GM18505 (cell line): Measurements from ENCODE around the gene CLIC3.
"Not testable (repeated sequence)": the region's sequence is repeated elsewhere in the genome, so short reads cannot be mapped to it uniquely, and the experiment has no call there.

Experiments used
- ATAC-seq: cut with Tn5 transposase; IDR thresholded peaks from one replicate; pipeline ENCODE4 v1.9.1; 2021; ENCODE audit not compliant: unreplicated experiment
- POLR2A ChIP-seq: IDR thresholded peaks from 4 replicates; pipeline ENCODE4 v1.6.1; 2011; ENCODE audit warnings: borderline replicate concordance; ENCODE audit not compliant: insufficient read depth, insufficient read length; ENCODE audit errors: extremely low read depth

CLIC3 gene

GRCh38 chr9:137035937-137036336 is 39.6 kb upstream of the CLIC3 start:
- no peak for TF ChIP-seq POLR2A
- no peak for ATAC-seq

GRCh38 chr9:137035507-137035834 is 39.1 kb upstream of the CLIC3 start:
- no peak for TF ChIP-seq POLR2A
- ATAC-seq: no peak

GRCh38 chr9:137034709-137035506 is 38.5 kb upstream of the CLIC3 start:
- ATAC-seq: peak; percentile 53

GRCh38 chr9:137034039-137034708 is 37.8 kb upstream of the CLIC3 start:
- no peak for ATAC-seq

More at GRCh38 chr9:137034709-137035506, 38.5 kb upstream of the CLIC3 start:
- no peak for TF ChIP-seq POLR2A

GRCh38 chr9:137033481-137033880 is 37.1 kb upstream of the CLIC3 start:
- ATAC-seq: not testable (repeated sequence)

More at GRCh38 chr9:137034039-137034708, 37.8 kb upstream of the CLIC3 start:
- TF ChIP-seq POLR2A: no peak

- no peak for ATAC-seq
- no peak for TF ChIP-seq POLR2A
These were observed 36.5 kb upstream of the CLIC3 start for GRCh38 chr9:137032858-137033257.

GRCh38 chr9:137031904-137032640 is 35.7 kb upstream of the CLIC3 start, which contains the start of gene FUT7:
TSS of gene FUT7 (minus strand) at chr9:137032088. CDS start at chr9:137031991, 97 bp downstream.
- no peak for TF ChIP-seq POLR2A
- no peak for ATAC-seq

- no peak for TF ChIP-seq POLR2A
- no peak for ATAC-seq
These were observed 34.5 kb upstream of the CLIC3 start for GRCh38 chr9:137030538-137031527.

- TF ChIP-seq POLR2A: no peak
- ATAC-seq: no peak
These were observed 33.6 kb upstream of the CLIC3 start for GRCh38 chr9:137030006-137030405.

GRCh38 chr9:137029058-137029936 is 32.9 kb upstream of the CLIC3 start:
- TF ChIP-seq POLR2A: no peak
- ATAC-seq: no peak

GRCh38 chr9:137028263-137029057 is 32.1 kb upstream of the CLIC3 start:
- no peak for TF ChIP-seq POLR2A

More at GRCh38 chr9:137028263-137029057, 32.1 kb upstream of the CLIC3 start:
- peak; percentile 35 for ATAC-seq
